T-helper 1 cell treated with Interleukin-12 subunit alpha and Interleukin-12 subunit beta and Interleukin-4 antibody, amounts not matched to agents 30 μg/mL and 1 μg/mL, for 36 hours (primary cell): Measurements from ENCODE around the gene SLC39A2.

Experiments
- H3K27ac Mint-ChIP-seq: one replicate; pipeline ENCODE4 v1.8.0; 2021; ENCODE audit warnings: mild to moderate bottlenecking, mixed read lengths
- H3K27me3 Mint-ChIP-seq: one replicate; pipeline ENCODE4 v1.8.0; 2021; ENCODE audit warnings: low read depth, mixed read lengths
- H3K36me3 Mint-ChIP-seq: one replicate; pipeline ENCODE4 v1.8.0; 2021; ENCODE audit warnings: low read depth, mixed read lengths
- H3K4me1 Mint-ChIP-seq: one replicate; pipeline ENCODE4 v1.8.0; 2021; ENCODE audit warnings: low read depth, mixed read lengths
- H3K4me3 Mint-ChIP-seq: one replicate; pipeline ENCODE4 v1.8.0; 2021; ENCODE audit warnings: mild to moderate bottlenecking, moderate library complexity, mixed read lengths
- H3K9me3 Mint-ChIP-seq: one replicate; pipeline ENCODE4 v1.8.0; 2021; ENCODE audit warnings: mixed read lengths

Gene SLC39A2

GRCh38 chr14:21025371-21026273 is 26.5 kb downstream of the SLC39A2 start:
- H3K4me1 Mint-ChIP-seq = peaks cover 7% of the 10 kb centered on the region
- H3K27ac Mint-ChIP-seq = no peak overlapping the region
- no peaks in the 10 kb centered on the region for H3K9me3 Mint-ChIP-seq
- H3K36me3 Mint-ChIP-seq = no peaks in the 10 kb centered on the region
- H3K4me3 Mint-ChIP-seq = peak overlapping the region; percentile 79
- peaks cover 44% of the 10 kb centered on the region for H3K27me3 Mint-ChIP-seq

- Mint-ChIP-seq H3K36me3 (no peaks in the 10 kb centered on the region), H3K27me3 (peaks cover 43% of the 10 kb centered on the region), H3K27ac (no peak overlapping the region), H3K4me3 (peak overlapping the region; percentile 42), H3K9me3 (no peaks in the 10 kb centered on the region), H3K4me1 (peaks cover 7% of the 10 kb centered on the region)
Observed at GRCh38 chr14:21026274-21026987, 27.3 kb downstream of the SLC39A2 start.

- no peaks in the 10 kb centered on the region for H3K36me3 Mint-ChIP-seq
- H3K4me1 Mint-ChIP-seq = peaks cover 7% of the 10 kb centered on the region
- peaks cover 43% of the 10 kb centered on the region for H3K27me3 Mint-ChIP-seq
- H3K4me3 Mint-ChIP-seq = no peak overlapping the region
- H3K27ac Mint-ChIP-seq = no peak overlapping the region
- no peaks in the 10 kb centered on the region for H3K9me3 Mint-ChIP-seq
Observed at GRCh38 chr14:21026988-21027315, 27.9 kb downstream of the SLC39A2 start.

GRCh38 chr14:21029917-21030316 is 30.8 kb downstream of the SLC39A2 start, which contains the start of gene TPPP2:
Gene TPPP2 (plus strand): TSS chr14:21030217. CDS start chr14:21030582, 365 bp downstream.
- no peak within 1 kb of the TSS for H3K27ac Mint-ChIP-seq
- H3K9me3 Mint-ChIP-seq = no peaks in the 10 kb centered on the region
- no peaks in the 10 kb centered on the region for H3K36me3 Mint-ChIP-seq
- H3K4me1 Mint-ChIP-seq = no peaks in the 10 kb centered on the region
- H3K4me3 Mint-ChIP-seq = no peak within 1 kb of the TSS
- peaks cover 27% of the 10 kb centered on the region for H3K27me3 Mint-ChIP-seq

- H3K27ac Mint-ChIP-seq = no peak overlapping the region
- no peak overlapping the region for H3K4me3 Mint-ChIP-seq
- peaks cover 27% of the 10 kb centered on the region for H3K27me3 Mint-ChIP-seq
- no peaks in the 10 kb centered on the region for H3K36me3 Mint-ChIP-seq
- no peaks in the 10 kb centered on the region for H3K4me1 Mint-ChIP-seq
- no peaks in the 10 kb centered on the region for H3K9me3 Mint-ChIP-seq
Observed at GRCh38 chr14:21030531-21030930, 31.4 kb downstream of the SLC39A2 start.

GRCh38 chr14:21032326-21033132 is 33.4 kb downstream of the SLC39A2 start:
- H3K36me3 Mint-ChIP-seq = no peaks in the 10 kb centered on the region
- H3K4me1 Mint-ChIP-seq = no peaks in the 10 kb centered on the region
- no peak overlapping the region for H3K27ac Mint-ChIP-seq
- no peak overlapping the region for H3K4me3 Mint-ChIP-seq
- peaks cover 16% of the 10 kb centered on the region for H3K27me3 Mint-ChIP-seq
- no peaks in the 10 kb centered on the region for H3K9me3 Mint-ChIP-seq

- H3K36me3 Mint-ChIP-seq = no peaks in the 10 kb centered on the region
- no peaks in the 10 kb centered on the region for H3K9me3 Mint-ChIP-seq
- no peak overlapping the region for H3K4me3 Mint-ChIP-seq
- no peak overlapping the region for H3K27ac Mint-ChIP-seq
- H3K4me1 Mint-ChIP-seq = no peaks in the 10 kb centered on the region
- peaks cover 15% of the 10 kb centered on the region for H3K27me3 Mint-ChIP-seq
Observed at GRCh38 chr14:21033133-21033698, 34.1 kb downstream of the SLC39A2 start.

GRCh38 chr14:21034707-21035106 is 35.6 kb downstream of the SLC39A2 start, which contains the start of gene RNASE13:
Gene RNASE13 (minus strand): TSS chr14:21034807. CDS start chr14:21034288, 519 bp downstream.
- H3K9me3 Mint-ChIP-seq = no peaks in the 10 kb centered on the region
- H3K36me3 Mint-ChIP-seq = no peaks in the 10 kb centered on the region
- peaks cover 15% of the 10 kb centered on the region for H3K27me3 Mint-ChIP-seq
- H3K4me1 Mint-ChIP-seq = no peaks in the 10 kb centered on the region
- H3K27ac Mint-ChIP-seq = no peak within 1 kb of the TSS
- no peak within 1 kb of the TSS for H3K4me3 Mint-ChIP-seq

GRCh38 chr14:21036751-21037150 is 37.7 kb downstream of the SLC39A2 start:
- no peaks in the 10 kb centered on the region for H3K36me3 Mint-ChIP-seq
- H3K4me1 Mint-ChIP-seq = no peaks in the 10 kb centered on the region
- peaks cover 11% of the 10 kb centered on the region for H3K27me3 Mint-ChIP-seq
- H3K27ac Mint-ChIP-seq = no peak overlapping the region
- H3K9me3 Mint-ChIP-seq = no peaks in the 10 kb centered on the region
- H3K4me3 Mint-ChIP-seq = no peak overlapping the region

- H3K36me3 Mint-ChIP-seq = no peaks in the 10 kb centered on the region
- no peak overlapping the region for H3K4me3 Mint-ChIP-seq
- no peak overlapping the region for H3K27ac Mint-ChIP-seq
- H3K9me3 Mint-ChIP-seq = no peaks in the 10 kb centered on the region
- H3K4me1 Mint-ChIP-seq = no peaks in the 10 kb centered on the region
- peaks cover 10% of the 10 kb centered on the region for H3K27me3 Mint-ChIP-seq
Observed at GRCh38 chr14:21037156-21037555, 38.1 kb downstream of the SLC39A2 start.

GRCh38 chr14:21038441-21039422 is 39.6 kb downstream of the SLC39A2 start:
- no peaks in the 10 kb centered on the region for H3K4me1 Mint-ChIP-seq
- H3K27ac Mint-ChIP-seq = no peak overlapping the region
- H3K9me3 Mint-ChIP-seq = no peaks in the 10 kb centered on the region
- peaks cover 8% of the 10 kb centered on the region for H3K27me3 Mint-ChIP-seq
- H3K4me3 Mint-ChIP-seq = no peak overlapping the region
- no peaks in the 10 kb centered on the region for H3K36me3 Mint-ChIP-seq

GRCh38 chr14:21039585-21040369 is 40.7 kb downstream of the SLC39A2 start:
- H3K4me3 Mint-ChIP-seq = no peak overlapping the region
- no peak overlapping the region for H3K27ac Mint-ChIP-seq
- H3K36me3 Mint-ChIP-seq = no peaks in the 10 kb centered on the region
- peaks cover 13% of the 10 kb centered on the region for H3K27me3 Mint-ChIP-seq
- no peaks in the 10 kb centered on the region for H3K9me3 Mint-ChIP-seq
- H3K4me1 Mint-ChIP-seq = no peaks in the 10 kb centered on the region
